ENCODE measurements around the gene NDUFC2. TPM values are rescaled to one million over a fixed set of nuclear protein-coding genes. Genes with fewer than 3 reads are reported as not detected.

The NDUFC2 gene
- total and polyA plus RNA-seq, 2 of the 13 experiments (the other 11 are each of a cell fraction or from before 2014, with no cell fraction given): 256 to 363 TPM

GRCh38 chr11:78022397-78023396 is 57.0 kb downstream of the NDUFC2 start, which contains the start of gene KCTD14 (continued):
- TF ChIP-seq USF2 (IDR thresholded peaks at IDR 0.05; ENCODE audit: low read depth, low read length) (no peak), USF2 (CRISPR knock-in tag; IDR thresholded peaks at IDR 0.05; ENCODE audit: borderline replicate concordance) (no peak), SATB2 (CRISPR knock-in tag; IDR thresholded peaks at IDR 0.05) (no peak), ZSCAN31 (CRISPR knock-in tag; IDR thresholded peaks at IDR 0.05; ENCODE audit: low read depth) (no peak), CENPBD1 (CRISPR knock-in tag; IDR thresholded peaks at IDR 0.05; ENCODE audit: borderline replicate concordance, low read depth) (no peak; the same call in 1 of the 2 replicates), ZNF335 (CRISPR knock-in tag; IDR thresholded peaks at IDR 0.05) (no peak), DZIP1 (CRISPR knock-in tag; IDR thresholded peaks at IDR 0.05) (no peak), TFDP2 (CRISPR knock-in tag; IDR thresholded peaks at IDR 0.05) (peak; percentile 87), NFKBIZ (CRISPR knock-in tag; IDR thresholded peaks at IDR 0.05) (0 out of 2 replicates have a peak, but pooled peaks have one; percentile 62), ZNF205 (CRISPR knock-in tag; IDR thresholded peaks at IDR 0.05) (0 out of 2 replicates have a peak, but pooled peaks have one; percentile 31), ZNF816 (CRISPR knock-in tag; IDR thresholded peaks at IDR 0.05; ENCODE audit: borderline replicate concordance) (no peak), KLF11 (CRISPR knock-in tag; IDR thresholded peaks at IDR 0.05) (0 out of 2 replicates have a peak, but pooled peaks have one; percentile 44), POLR2A (IDR thresholded peaks at IDR 0.05; ENCODE audit: insufficient read depth in 1 of 2, low read depth in 2 of 2, low read length in 2 of 2) (peak; percentile 42 to 89; a peak in 3 of 4 replicates), ZNF749 (CRISPR knock-in tag; IDR thresholded peaks at IDR 0.05; ENCODE audit: borderline replicate concordance) (no peak), ZBTB21 (CRISPR knock-in tag; IDR thresholded peaks at IDR 0.05) (no peak), ARID2 (CRISPR knock-in tag; IDR thresholded peaks at IDR 0.05; ENCODE audit: borderline replicate concordance) (no peak), ZMYM4 (CRISPR knock-in tag; IDR thresholded peaks at IDR 0.05) (no peak), ZNF343 (CRISPR knock-in tag; IDR thresholded peaks at IDR 0.05) (peak; percentile 68), ZNF788 (CRISPR knock-in tag; IDR thresholded peaks at IDR 0.05; ENCODE audit: borderline replicate concordance) (peak; percentile 39; the same call in 1 of the 2 replicates), ZNF577 (CRISPR knock-in tag; IDR thresholded peaks at IDR 0.05; ENCODE audit: borderline replicate concordance, low read depth) (no peak), HOXA7 (CRISPR knock-in tag; IDR thresholded peaks at IDR 0.05) (0 out of 2 replicates have a peak, but pooled peaks have one; percentile 47)
